GM19328 (cell line): ENCODE results near the gene ZNF575.
A peak's percentile ranks its signal among the peaks of the same experiment; 100 is the strongest.

Experiments
- ATAC-seq: cut with Tn5 transposase; IDR thresholded peaks from one replicate; pipeline ENCODE4 v1.9.1; 2021; ENCODE audit warnings: mild to moderate bottlenecking, moderate library complexity; ENCODE audit not compliant: unreplicated experiment

Gene ZNF575, protein sequence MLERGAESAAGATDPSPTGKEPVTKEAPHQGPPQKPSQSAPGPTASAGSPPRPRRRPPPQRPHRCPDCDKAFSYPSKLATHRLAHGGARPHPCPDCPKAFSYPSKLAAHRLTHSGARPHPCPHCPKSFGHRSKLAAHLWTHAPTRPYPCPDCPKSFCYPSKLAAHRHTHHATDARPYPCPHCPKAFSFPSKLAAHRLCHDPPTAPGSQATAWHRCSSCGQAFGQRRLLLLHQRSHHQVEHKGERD

GRCh38 chr19:43532962-43533545 lies at the start of gene ZNF575:
Gene ZNF575, plus strand, starts transcription at chr19:43533188. Its CDS starts 1,235 bp downstream, at chr19:43534423.
- peak; percentile 49 for ATAC-seq

DNA sequence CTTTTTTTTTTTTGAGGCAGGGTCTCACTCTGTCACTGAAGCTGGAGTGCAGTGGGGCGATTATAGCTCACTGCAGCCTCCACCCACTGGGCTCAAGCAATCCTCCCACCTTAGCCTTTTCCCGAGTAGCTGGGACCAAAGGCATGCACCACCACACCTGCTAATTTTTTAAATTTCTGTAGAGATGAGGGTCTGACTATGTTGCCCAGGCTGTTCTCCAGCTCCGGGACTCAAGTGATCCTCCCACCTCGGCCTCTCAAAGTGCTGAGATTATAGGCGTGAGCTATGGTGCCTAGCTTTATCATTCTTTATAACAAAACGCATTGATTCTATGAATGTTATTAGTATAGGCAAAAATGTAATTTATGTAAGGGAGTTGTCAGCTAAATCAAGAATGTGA lies 49.7 kb upstream of the ZNF575 start:
- ATAC-seq = no peak

GRCh38 chr19:43485951-43486350 lies 47.0 kb upstream of the ZNF575 start:
- no peak for ATAC-seq

DNA sequence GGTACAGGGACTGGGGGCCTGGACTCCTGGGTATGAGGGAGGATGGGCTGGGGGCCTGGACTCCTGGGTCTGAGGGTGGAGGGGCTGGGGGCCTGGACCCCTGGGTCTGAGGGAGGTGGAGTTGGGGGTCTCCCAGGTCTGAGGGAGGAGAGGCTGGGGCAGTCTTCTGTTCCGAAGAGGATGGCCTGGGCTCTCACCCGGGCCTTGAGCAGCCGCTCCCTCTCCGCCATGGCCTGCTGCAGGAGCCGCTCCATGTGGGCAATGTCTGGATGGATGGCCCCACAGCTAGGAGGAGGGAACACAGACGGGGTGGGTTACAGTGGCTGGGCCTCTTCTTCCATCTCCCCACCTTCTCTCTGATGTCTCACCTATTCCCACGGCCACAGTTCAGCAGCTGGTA lies 46.6 kb upstream of the ZNF575 start:
- ATAC-seq = no peak

DNA sequence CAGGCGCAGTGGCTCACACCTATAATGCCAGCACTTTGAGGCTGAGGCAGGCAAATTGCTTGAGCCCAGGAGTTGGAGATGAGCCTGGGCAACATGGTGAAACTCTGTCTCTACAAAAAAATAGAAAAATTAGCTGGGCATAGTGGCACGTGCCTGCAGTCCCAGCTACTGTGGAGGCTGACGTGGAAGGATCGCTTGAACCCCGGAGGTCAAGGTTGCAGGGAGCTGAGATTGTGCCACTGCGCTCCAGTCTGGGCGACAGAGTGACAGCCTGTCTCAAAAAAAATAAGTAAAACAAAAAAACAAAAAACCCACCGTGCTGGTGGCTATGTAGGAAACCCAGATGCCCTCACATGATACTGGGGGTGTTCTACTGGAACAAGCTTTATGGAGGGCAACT lies 44.8 kb upstream of the ZNF575 start:
- ATAC-seq = no peak

- ATAC-seq = no peak
Observed at GRCh38 chr19:43489310-43489709, 43.7 kb upstream of the ZNF575 start.

DNA sequence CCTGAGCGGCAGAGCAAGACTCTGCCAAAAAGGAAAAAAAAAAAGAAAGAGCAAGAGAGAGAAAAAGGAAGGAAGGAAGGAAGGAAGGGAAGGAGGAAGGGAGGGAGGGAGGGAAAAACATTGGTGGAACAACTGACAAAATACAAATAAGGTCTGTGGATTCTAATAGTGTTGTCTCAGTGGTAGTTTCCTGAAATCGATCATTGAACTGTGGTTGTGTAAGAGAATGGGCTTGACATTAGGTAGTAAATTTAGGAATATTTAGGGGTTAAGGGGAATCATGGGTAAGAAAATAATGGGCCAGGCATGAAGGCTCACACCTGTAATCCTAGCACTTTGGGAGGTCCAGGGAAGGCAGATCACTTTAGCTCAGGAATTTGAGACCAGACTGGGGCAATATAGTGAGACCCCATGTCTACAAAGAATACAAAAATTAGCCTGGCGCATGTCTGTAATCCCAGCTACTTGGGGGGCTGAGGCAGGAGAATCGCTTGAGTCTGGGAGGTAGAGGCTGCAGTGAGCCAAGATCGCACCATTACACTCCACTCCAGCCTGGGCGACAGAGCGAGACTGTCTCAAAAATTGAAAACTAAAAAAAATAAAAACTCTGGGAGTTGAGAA lies 42.9 kb upstream of the ZNF575 start:
- ATAC-seq = no peak

DNA sequence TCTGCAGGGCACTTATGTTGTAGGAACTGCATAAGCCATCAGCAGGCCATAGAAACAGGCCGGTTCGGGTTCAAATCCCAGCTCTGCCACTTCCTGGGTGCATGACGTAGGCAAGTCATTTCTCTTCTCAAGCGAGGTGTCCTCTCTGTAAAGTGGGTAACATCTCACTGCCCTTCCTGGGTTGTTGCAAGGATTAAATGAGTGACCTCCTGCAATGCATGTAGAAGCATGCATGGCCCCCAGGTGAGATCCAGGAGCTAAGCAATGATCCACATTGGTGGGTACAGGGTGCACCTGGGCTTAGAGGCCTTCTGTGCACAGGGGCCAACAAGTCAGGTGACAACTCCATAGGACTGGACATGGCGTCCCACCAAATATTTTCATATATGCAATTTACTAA lies 42.2 kb upstream of the ZNF575 start:
- ATAC-seq = no peak

- ATAC-seq = no peak
Observed at GRCh38 chr19:43495082-43495481, 37.9 kb upstream of the ZNF575 start.

DNA sequence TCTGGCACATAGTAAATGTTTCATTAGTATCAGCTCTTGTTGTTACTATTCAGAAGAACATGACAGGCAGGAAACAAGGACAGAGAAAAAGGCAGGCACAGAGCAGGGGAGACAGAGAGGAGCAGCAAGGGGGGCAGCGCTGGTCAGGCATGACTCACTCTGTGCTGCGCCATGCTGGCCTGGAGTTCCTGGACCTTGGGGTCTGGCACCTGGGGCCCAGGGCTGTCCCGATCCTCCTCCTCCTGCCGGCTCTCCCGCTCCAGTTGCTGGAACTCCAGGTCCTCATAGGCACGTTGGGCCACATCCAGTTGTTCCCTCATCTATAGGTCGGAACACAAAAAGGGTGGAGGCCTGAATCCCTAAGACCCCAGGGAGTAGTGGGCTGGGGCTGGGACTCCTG lies 36.0 kb upstream of the ZNF575 start:
- ATAC-seq = no peak

GRCh38 chr19:43498233-43498842 lies 34.6 kb upstream of the ZNF575 start:
- no peak for ATAC-seq

- ATAC-seq = no peak
Observed at GRCh38 chr19:43499042-43499441, 33.9 kb upstream of the ZNF575 start.

- no peak for ATAC-seq
Observed at GRCh38 chr19:43501661-43502418, 31.1 kb upstream of the ZNF575 start.

- ATAC-seq = no peak
Observed at GRCh38 chr19:43502419-43502976, 30.5 kb upstream of the ZNF575 start.

- ATAC-seq = peak; percentile 79
Observed at GRCh38 chr19:43503501-43504425, 29.2 kb upstream of the ZNF575 start.

DNA sequence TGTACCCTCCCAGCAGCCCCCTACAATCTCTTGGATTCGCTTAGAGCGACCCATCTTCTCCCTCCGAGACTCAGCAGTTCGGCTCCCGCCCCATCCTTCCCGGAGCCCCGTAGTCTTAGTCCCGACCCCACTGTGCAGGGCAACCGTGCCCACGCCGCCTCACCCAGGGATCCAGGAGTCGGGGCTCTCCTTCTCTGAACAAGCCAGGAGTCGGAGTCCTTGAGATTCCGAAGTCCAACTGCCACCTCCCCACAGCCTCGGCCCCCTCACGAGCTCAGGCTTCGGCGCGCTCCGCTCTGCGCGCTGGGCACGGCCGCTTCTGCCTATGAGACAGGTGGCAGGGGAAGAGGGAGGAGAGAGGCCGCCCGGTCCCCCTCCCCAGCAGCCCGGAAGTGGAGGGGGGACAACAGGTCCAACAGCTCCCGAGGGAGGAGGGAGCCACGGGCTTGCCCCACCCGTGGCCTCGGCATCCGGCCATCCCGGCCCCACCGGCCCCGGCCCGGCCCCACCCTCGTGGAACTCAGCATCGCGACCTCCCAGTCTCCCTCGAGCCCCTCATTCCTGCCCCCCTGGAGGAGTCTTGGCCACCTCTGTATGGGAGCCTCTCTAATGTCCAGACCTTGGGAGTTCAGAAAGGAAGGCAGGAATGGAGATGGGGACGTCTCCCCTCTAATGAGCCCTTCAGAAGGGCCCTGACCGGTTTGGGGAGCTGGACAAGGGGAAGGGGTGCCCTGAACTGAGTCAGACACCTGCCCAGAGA lies 28.4 kb upstream of the ZNF575 start, which contains the start of gene PHLDB3:
Gene PHLDB3, minus strand, starts transcription at position 321 of the 760 bp plus-strand sequence. CDS start 628 bp downstream, outside the sequence.
- no peak for ATAC-seq

DNA sequence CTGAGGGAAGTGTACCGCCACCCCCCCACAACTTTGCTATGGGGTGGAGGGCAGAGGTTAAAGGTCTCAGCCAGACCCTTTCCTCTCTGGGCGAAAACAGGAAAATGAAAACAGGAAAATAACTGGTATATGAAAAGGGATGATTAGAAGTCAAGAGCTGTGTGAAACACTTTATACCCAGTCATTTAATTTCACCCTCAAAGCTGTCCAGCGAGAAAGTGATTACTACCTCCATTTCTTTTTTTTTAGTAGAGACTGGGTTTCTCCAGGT lies 27.9 kb upstream of the ZNF575 start:
- no peak for ATAC-seq

DNA sequence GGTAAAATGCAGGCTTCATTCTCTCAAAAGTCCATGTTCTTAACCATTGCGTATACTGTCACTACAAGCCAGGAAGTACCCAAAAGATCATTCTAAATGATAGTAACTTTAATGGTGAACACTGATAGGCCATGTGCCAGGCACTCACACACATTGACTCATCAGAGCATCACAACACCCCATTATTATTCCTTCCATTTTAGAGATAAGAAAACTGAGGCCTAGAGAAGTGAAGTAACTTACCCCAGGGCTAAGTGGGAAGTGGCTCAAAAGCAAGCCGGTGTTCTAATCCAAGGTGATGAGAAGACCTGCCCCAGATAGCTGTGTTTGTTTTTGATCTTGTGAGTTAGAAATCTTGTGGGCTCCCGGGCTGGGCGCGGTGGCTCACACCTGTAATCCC lies 27.0 kb upstream of the ZNF575 start:
- ATAC-seq = no peak

GRCh38 chr19:43506629-43507028 lies 26.4 kb upstream of the ZNF575 start:
- no peak for ATAC-seq
